Chondrocyte (in vitro differentiated cells): ENCODE measurements around the gene IFITM1. TPM values are rescaled to one million over a fixed set of nuclear protein-coding genes. Genes with fewer than 3 reads are reported as not detected.
"Not testable (repeated sequence)": the region's sequence is repeated elsewhere in the genome, so short reads cannot be mapped to it uniquely, and the experiment has no call there.

Experiments used
- DNase-seq: peaks from one replicate; pipeline ENCODE4 v3.0.0; 2021; ENCODE audit warnings: mixed read lengths, low spot score
- H3K27ac Mint-ChIP-seq: one replicate; pipeline ENCODE4 v1.8.0; 2021; ENCODE audit warnings: mild to moderate bottlenecking, moderate library complexity, mixed read lengths; ENCODE audit not compliant: unreplicated experiment
- H3K27me3 Mint-ChIP-seq: 2 replicates; pipeline ENCODE4 v1.8.0; 2021; ENCODE audit warnings: low read depth, mixed read lengths
- H3K36me3 Mint-ChIP-seq: 2 replicates; pipeline ENCODE4 v1.8.0; 2021; ENCODE audit warnings: low read depth, mixed read lengths
- H3K4me1 Mint-ChIP-seq: 2 replicates; pipeline ENCODE4 v1.8.0; 2021; ENCODE audit warnings: low read depth, mild to moderate bottlenecking, mixed read lengths
- H3K4me3 Mint-ChIP-seq: one replicate; pipeline ENCODE4 v1.8.0; 2021; ENCODE audit warnings: mild to moderate bottlenecking, moderate library complexity, mixed read lengths; ENCODE audit not compliant: unreplicated experiment
- H3K9me3 Mint-ChIP-seq: 2 replicates; pipeline ENCODE4 v1.8.0; 2021; ENCODE audit warnings: low read depth, mixed read lengths
- total RNA-seq: library from RNA; stranded (reverse); gene quantifications from 3 replicates; pipeline ENCODE4 v1.2.1, GENCODE V29; 2021
- TF ChIP-seq, protein P1 (sequence below): fragments of 200-600 bp; sonication (generic); IDR thresholded peaks from 2 replicates; pipeline ENCODE4 v1.5.0; 2021; ENCODE audit warnings: antibody characterized with exemption, mild to moderate bottlenecking, moderate library complexity

IFITM1 gene
- total RNA-seq, 1 donor from 2014 or later = 1.6 TPM

DNA sequence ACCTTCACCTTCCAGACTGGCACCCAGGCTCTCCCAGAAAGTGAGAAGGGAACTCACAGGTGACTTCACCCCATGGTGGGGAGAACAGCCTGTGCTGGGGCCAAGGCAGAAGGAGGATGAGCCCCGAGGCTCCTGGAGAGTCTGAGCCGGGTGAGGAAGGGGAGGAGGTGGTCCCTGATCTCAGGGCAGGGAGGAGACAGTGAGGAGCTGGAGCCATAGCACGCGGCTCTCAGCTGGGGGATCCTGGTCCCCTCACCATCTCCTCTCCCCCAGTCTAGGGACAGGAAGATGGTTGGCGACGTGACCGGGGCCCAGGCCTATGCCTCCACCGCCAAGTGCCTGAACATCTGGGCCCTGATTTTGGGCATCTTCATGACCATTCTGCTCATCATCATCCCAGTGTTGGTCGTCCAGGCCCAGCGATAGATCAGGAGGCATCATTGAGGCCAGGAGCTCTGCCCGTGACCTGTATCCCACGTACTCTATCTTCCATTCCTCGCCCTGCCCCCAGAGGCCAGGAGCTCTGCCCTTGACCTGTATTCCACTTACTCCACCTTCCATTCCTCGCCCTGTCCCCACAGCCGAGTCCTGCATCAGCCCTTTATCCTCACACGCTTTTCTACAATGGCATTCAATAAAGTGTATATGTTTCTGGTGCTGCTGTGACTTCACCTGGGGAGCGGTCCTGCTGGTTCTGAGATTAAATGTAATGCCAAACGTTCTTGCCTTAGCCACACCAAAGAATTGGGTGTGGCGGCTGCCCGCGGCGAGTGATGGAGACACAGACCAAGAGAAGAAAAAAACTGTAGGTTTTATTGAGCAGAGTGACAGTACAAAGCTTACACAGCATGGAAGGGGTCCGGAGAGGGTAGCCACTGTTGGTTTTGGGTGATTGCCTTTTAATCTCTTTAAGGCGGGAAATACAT lies 4.8 kb upstream of the IFITM1 start:
- H3K36me3 Mint-ChIP-seq, H3K9me3 Mint-ChIP-seq, H3K27me3 Mint-ChIP-seq, DNase-seq: not testable (repeated sequence)
- H3K4me3 Mint-ChIP-seq = peak overlapping the region; percentile 88
- peaks cover 39% of the 10 kb centered on the region for H3K4me1 Mint-ChIP-seq
- peak overlapping the region; percentile 89 for H3K27ac Mint-ChIP-seq

DNA sequence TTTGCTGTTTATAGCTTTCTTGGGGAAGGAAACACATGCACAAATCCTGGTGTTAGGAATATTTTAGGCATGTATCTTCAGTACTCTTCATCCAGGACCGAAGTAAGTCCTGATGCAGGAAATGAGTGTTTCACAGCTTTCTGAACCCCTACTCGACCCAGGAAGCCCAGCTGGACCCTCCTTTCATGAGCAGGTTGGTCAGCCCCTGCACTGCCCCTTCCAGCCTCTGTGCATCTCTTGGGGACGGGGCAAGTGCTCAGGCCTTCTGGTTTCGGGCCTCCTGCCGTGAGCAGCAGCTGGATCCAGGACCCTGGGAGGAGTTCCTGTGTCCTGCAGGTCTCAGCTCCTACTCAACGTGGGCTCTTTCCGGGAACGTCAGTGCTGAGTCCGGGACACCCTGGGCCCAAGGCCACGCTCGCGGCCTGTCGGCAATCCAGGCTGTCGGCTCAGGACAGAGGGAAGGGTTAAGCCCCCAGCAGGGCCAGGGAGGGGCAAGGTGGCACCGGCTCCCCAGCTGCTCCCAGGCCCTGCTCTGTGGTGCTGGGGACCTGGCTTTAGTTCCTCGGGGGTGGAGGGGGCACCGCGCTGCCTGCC lies 3.8 kb upstream of the IFITM1 start:
- peak overlapping the region; percentile 73 for H3K27ac Mint-ChIP-seq
- H3K9me3 Mint-ChIP-seq = not testable (repeated sequence)
- peaks cover 42% of the 10 kb centered on the region for H3K4me1 Mint-ChIP-seq

DNA sequence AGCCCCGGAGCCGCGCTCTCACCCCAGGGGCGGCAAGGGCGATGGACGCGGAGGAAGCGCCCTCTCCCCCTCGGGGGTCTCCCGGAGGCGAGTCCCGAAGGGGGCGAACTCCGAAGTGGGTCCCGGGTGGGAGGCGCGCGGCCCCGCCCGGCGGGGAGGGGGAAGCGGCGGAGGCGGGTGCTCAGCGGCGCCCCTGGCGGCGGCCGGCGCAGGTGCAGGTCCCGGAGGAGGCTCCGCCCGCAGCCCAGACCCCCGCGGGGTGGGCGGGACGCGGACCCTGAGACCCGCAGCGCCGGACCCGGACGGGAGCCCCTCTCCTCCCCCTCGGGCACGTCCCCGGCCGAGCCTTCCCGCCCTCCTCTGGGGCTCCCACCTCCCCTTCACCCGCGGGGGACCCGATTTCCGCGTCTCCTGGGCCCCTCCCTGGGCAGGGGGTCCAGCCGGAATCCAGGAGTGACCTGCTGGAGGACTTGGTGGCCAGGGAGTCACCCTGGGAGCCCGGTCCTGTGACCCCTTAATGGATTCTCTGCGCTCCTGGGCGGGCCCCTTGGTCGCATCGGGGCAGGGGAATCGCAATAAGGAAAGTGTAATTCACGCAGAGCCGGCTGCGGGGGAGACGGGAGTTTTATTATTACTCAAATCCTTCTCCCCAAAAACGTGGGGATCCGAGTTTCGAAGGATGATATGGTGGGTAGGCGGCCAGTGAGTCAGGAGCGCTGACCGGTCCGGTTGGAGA lies 2.7 kb upstream of the IFITM1 start:
- DNase-seq, H3K36me3 Mint-ChIP-seq, H3K27ac Mint-ChIP-seq, H3K27me3 Mint-ChIP-seq, H3K9me3 Mint-ChIP-seq: not testable (repeated sequence)
- Mint-ChIP-seq H3K4me3 (peak overlapping the region; percentile 21), H3K4me1 (peaks cover 35% of the 10 kb centered on the region)

More for the DNA sequence above, 3.8 kb upstream of the IFITM1 start:
- peak overlapping the region; percentile 88 for H3K4me3 Mint-ChIP-seq
- H3K36me3 Mint-ChIP-seq, H3K27me3 Mint-ChIP-seq, DNase-seq: not testable (repeated sequence)

- Mint-ChIP-seq H3K36me3 (no peaks in the 10 kb centered on the region), H3K27ac (peak overlapping the region; percentile 41), H3K4me1 (peaks cover 35% of the 10 kb centered on the region), H3K27me3 (peaks cover 8% of the 10 kb centered on the region), H3K9me3 (no peaks in the 10 kb centered on the region), H3K4me3 (peak overlapping the region; percentile 21)
- no peak for DNase-seq
- TF ChIP-seq, protein P1, sequence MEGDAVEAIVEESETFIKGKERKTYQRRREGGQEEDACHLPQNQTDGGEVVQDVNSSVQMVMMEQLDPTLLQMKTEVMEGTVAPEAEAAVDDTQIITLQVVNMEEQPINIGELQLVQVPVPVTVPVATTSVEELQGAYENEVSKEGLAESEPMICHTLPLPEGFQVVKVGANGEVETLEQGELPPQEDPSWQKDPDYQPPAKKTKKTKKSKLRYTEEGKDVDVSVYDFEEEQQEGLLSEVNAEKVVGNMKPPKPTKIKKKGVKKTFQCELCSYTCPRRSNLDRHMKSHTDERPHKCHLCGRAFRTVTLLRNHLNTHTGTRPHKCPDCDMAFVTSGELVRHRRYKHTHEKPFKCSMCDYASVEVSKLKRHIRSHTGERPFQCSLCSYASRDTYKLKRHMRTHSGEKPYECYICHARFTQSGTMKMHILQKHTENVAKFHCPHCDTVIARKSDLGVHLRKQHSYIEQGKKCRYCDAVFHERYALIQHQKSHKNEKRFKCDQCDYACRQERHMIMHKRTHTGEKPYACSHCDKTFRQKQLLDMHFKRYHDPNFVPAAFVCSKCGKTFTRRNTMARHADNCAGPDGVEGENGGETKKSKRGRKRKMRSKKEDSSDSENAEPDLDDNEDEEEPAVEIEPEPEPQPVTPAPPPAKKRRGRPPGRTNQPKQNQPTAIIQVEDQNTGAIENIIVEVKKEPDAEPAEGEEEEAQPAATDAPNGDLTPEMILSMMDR = no peak
Measured at GRCh38 chr11:312092-312816, 1.6 kb upstream of the IFITM1 start.

GRCh38 chr11:313304-313786 lies 495 bp upstream of the IFITM1 start:
- no peak overlapping the region for H3K4me3 Mint-ChIP-seq
- peak overlapping the region; percentile 12 for H3K27ac Mint-ChIP-seq
- no peaks in the 10 kb centered on the region for H3K36me3 Mint-ChIP-seq
- peaks cover 29% of the 10 kb centered on the region for H3K4me1 Mint-ChIP-seq
- no peak for DNase-seq
- H3K9me3 Mint-ChIP-seq = no peaks in the 10 kb centered on the region
- TF ChIP-seq, protein P1 = no peak
- peaks cover 13% of the 10 kb centered on the region for H3K27me3 Mint-ChIP-seq

GRCh38 chr11:314554-314875 lies 675 bp downstream of the IFITM1 start:
- not testable (repeated sequence) for DNase-seq, H3K36me3 Mint-ChIP-seq, H3K9me3 Mint-ChIP-seq, H3K4me3 Mint-ChIP-seq, H3K27ac Mint-ChIP-seq
- H3K27me3 Mint-ChIP-seq = peaks cover 13% of the 10 kb centered on the region
- H3K4me1 Mint-ChIP-seq = peaks cover 17% of the 10 kb centered on the region
